HG03575 (cell line): ENCODE data around the gene CPT1A.

Source experiments
- ATAC-seq: cut with Tn5 transposase; IDR thresholded peaks from one replicate; pipeline ENCODE4 v1.9.1; 2021; ENCODE audit not compliant: unreplicated experiment, insufficient number of reproducible peaks, low FRiP score; ENCODE audit errors: extremely low read depth

Gene CPT1A

GRCh38 chr11:68855205-68855981, 13.7 kb upstream of the CPT1A start:
- ATAC-seq, result no peak

GRCh38 chr11:68854273-68854958, 12.7 kb upstream of the CPT1A start:
- ATAC-seq, result no peak

- no peak for ATAC-seq
Measured at GRCh38 chr11:68852628-68853027, 10.9 kb upstream of the CPT1A start.

- no peak for ATAC-seq
Measured at GRCh38 chr11:68848429-68848828, 6.7 kb upstream of the CPT1A start.

DNA sequence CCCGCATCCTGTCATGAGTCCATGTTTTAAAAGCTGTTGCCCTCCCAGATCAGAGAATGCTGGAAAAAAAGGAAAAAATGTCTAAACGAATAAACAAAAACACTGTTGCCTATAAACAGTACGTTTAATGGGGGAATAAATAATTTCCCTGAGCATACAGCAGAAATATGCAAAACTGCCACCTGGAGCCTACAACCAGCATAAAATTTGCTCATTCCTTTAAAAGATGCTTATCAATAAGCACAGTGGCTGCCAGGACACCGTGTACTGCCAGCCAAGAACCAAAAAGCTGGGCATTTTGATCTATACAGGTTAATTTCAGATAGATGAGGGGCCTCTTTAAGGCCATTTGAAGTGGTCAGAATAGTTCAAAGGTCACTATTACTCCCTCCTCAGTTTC, 5.7 kb upstream of the CPT1A start:
- ATAC-seq, result no peak

GRCh38 chr11:68845351-68846002, 3.8 kb upstream of the CPT1A start:
- no peak for ATAC-seq

DNA sequence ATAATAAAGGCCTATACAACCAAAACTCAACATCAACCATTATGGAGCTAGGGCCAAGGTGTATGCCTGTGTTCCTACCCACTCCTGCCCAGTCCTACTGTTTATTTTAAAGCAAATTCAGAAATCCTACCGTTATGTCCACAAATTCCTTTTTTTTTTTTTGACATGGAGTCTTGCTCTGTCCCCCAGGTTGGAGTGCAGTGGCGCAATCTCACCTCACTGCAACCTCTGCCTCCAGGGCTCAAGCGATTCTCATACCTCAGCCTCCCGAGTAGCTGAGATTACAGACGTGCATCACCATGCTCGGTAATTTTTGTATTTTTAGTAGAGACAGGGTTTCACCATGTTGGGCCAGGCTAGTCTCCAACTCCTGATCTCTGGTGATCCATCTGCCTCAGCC, 3.1 kb upstream of the CPT1A start:
- ATAC-seq, result no peak

DNA sequence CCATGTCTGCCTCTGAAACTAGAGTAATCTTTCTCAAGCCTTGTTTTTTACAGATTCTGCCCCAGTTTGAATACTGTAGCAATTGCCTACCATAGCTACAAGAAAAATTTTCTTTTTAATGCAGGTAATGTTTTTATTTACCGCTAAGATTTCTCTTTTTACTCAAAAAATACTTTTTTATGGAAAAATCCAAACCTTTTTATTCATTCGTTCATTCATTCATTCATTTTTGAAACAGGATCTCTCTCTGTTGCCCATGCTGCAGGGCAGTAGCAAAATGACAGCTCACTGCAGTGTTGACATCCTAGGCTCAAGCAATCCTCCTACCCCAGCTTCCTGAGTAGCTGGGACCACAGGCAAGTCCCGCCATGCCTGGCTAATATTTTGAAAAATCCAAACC, 2.7 kb upstream of the CPT1A start:
- no peak for ATAC-seq

DNA sequence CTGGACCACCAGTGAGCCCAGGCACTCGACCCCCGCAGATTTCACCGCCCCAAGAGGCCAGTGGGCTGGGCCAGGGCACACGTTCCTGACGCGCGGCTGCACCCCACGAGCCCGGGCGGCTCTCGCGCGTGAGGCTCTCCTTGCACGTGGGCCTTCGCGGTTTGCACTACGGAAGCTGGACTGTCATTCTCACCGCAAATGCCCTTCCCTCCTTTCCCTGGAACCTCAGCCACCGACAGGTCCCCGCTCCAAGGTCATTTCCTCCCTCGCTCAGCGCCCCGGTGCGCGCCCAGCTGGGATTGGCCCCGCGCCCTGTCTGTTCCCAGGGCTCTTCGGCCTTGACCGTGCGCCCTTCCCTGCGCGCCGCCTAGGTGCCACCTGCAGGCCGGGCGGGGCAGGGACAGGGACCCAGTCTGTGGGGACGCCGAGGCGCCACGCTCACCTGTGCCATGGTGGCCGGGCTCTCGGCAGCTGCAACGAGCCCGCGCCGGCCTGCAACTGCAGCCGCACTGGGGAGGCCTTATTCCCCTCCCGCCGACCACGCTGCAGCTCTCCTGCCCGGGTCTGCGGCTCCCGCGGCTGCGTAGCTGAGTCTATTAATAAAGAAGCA, 2.1 kb upstream of the CPT1A start:
- no peak for ATAC-seq

DNA sequence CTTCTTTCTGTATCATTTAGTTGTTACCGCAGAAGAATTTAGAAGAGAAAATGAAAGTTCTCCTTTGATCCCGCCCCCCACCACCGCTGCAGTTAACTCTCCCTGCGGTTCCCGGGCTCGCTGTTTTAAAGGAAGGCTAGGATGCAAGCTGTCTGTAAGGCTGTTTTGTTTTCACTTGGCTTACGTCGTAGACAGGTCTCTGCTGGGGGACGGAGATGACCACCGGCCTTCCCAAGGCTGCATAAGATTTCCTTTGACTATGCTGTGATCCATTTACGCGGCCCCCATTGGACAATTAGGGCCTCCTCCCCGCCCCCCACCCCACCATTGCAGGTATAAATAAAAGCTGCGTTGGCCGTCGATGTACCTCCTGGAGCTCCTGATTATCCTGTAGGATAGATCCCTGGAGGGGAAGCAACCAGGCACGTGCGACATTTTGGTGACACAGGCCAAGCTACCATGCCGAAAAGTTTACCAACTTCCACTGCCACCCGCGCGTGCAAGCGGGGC, 1.4 kb upstream of the CPT1A start:
- ATAC-seq, result no peak

DNA sequence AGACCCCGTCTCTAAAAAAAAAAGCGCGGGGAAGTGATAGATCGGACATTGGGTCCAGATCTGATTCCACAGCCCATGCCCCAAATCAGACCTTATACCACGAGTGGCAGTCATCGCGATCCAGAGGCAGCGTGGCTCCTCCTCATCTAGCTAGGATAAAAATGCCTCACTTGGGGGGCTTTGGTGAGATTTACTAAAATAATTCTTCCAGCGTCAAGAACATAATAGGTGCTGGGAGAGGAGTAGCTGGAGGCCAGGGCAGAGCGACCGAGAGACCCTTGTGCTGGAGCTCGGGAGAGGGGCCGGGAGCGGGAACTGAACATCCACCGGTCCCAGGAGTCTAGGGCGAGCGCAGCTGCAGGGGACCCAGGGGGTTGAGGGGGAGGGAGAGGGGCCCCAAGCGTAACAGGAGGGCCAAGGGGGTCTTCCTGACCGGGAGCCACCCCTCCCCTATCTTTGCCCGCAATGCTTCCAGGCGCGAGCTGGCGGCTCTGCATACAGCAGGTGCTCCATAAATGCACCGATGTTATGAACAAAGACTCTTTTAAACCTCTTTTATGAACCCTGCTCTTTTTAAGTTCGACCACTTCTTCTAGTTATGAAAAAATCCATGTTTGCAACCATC, 823 bp upstream of the CPT1A start:
- no peak for ATAC-seq

GRCh38 chr11:68840661-68841653, 759 bp downstream of the CPT1A start:
- no peak for ATAC-seq

- no peak for ATAC-seq
Measured at GRCh38 chr11:68839911-68840641, 1.6 kb downstream of the CPT1A start.

GRCh38 chr11:68839054-68839865, 2.5 kb downstream of the CPT1A start:
- ATAC-seq, result no peak

- no peak for ATAC-seq
Measured at GRCh38 chr11:68838572-68838964, 3.1 kb downstream of the CPT1A start.
